Measurements from ENCODE around the gene HMX3. TPM values are rescaled to one million over a fixed set of nuclear protein-coding genes. Genes with fewer than 3 reads are reported as not detected.

Gene HMX3
- polyA plus RNA-seq, 1 donor = 1.5 TPM

- peaks cover 10% of the 10 kb centered on the region for H3K9me3 ChIP-seq (ENCODE audit: control insufficient read depth, low read depth, low read length)
- H3K27me3 ChIP-seq (ENCODE audit: control insufficient read depth, insufficient read depth, low read length) = peaks cover 97% of the 10 kb centered on the region
- no peaks in the 10 kb centered on the region for H3K36me3 ChIP-seq (ENCODE audit: control insufficient read depth, insufficient read depth, low read length)
- no peak overlapping the region for H3K4me3 ChIP-seq (ENCODE audit: low read length)
- no CpG with 5 or more reads among the region's 42 CpGs for WGBS (ENCODE audit: insufficient coverage, low lambda C conversion rate)
- H3K27ac ChIP-seq (ENCODE audit: low read length) = no peak overlapping the region
- no peak for DNase-seq
- peaks cover 3% of the 10 kb centered on the region for H3K4me1 ChIP-seq (ENCODE audit: control insufficient read depth, insufficient read depth, low read length)
These were observed 1.3 kb upstream of the HMX3 start for GRCh38 chr10:123134343-123134914.

- no peak for DNase-seq
- peaks cover 6% of the 10 kb centered on the region for H3K4me1 ChIP-seq (ENCODE audit: control insufficient read depth, insufficient read depth, low read length)
- WGBS (ENCODE audit: insufficient coverage, low lambda C conversion rate) = no CpG with 5 or more reads among the region's 46 CpGs
- peaks cover 97% of the 10 kb centered on the region for H3K27me3 ChIP-seq (ENCODE audit: control insufficient read depth, insufficient read depth, low read length)
- no peak overlapping the region for H3K4me3 ChIP-seq (ENCODE audit: low read length)
- H3K36me3 ChIP-seq (ENCODE audit: control insufficient read depth, insufficient read depth, low read length) = no peaks in the 10 kb centered on the region
- no peak overlapping the region for H3K27ac ChIP-seq (ENCODE audit: low read length)
- peaks cover 10% of the 10 kb centered on the region for H3K9me3 ChIP-seq (ENCODE audit: control insufficient read depth, low read depth, low read length)
These were observed 805 bp upstream of the HMX3 start for GRCh38 chr10:123134915-123135414.

DNA sequence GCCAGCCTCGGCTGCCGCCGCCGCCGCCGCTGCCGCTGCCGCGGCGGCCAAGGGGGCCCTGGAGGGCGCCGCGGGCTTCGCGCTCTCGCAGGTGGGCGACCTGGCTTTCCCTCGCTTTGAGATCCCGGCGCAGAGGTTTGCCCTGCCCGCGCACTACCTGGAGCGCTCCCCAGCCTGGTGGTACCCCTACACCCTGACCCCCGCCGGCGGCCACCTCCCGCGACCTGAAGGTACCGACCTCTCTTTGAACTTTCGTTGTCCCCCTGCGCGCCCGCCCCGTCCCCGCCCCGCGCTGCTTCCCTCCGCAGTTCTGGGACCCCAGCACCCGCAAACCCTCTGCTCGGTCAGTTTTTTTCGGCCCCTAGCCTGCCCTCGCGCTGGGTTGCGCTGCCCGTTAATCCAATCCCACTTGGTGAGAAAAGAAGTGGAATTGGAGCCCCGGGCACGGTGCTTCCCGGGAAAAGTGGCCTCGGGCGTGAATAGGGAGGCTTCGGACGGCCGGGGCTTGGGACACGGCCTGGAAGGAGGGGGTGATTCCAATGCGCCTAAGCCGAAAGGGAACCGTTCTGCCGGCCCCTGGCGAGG lies 543 bp downstream of the HMX3 start:
- WGBS (ENCODE audit: insufficient coverage, low lambda C conversion rate) = no CpG with 5 or more reads among the region's 59 CpGs
- Histone ChIP-seq H3K4me1 (ENCODE audit: control insufficient read depth, insufficient read depth, low read length) (peaks cover 6% of the 10 kb centered on the region), H3K27me3 (ENCODE audit: control insufficient read depth, insufficient read depth, low read length) (peaks cover 99% of the 10 kb centered on the region), H3K4me3 (ENCODE audit: low read length) (no peak overlapping the region), H3K27ac (ENCODE audit: low read length) (no peak overlapping the region), H3K36me3 (ENCODE audit: control insufficient read depth, insufficient read depth, low read length) (no peaks in the 10 kb centered on the region), H3K9me3 (ENCODE audit: control insufficient read depth, low read depth, low read length) (peaks cover 14% of the 10 kb centered on the region)
- no peak for DNase-seq

DNA sequence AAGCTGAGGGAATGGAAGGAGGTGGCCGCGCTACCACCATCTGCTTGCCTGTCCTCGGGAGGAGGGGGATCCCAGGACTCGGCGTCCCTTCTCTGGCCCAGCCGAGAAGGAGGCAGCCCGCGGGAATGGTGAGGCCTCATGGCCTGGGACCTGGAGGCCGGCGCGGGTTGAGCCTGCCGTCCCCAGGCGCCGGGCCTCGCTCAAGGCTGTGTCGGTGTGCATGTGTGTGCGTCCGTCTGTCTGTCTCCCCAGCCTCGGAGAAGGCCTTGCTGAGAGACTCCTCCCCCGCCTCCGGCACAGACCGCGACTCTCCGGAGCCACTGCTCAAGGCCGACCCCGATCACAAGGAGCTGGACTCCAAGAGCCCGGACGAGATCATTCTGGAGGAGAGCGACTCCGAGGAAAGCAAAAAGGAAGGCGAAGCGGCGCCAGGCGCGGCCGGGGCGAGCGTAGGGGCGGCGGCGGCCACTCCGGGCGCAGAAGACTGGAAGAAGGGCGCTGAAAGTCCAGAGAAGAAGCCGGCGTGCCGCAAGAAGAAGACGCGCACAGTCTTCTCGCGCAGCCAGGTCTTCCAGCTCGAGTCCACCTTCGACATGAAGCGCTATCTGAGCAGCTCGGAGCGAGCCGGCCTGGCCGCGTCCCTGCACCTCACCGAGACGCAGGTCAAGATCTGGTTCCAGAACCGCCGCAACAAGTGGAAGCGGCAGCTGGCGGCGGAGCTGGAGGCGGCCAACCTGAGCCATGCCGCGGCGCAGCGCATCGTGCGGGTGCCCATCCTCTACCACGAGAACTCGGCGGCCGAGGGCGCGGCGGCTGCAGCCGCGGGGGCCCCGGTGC lies 1.3 kb downstream of the HMX3 start:
- Histone ChIP-seq H3K36me3 (ENCODE audit: control insufficient read depth, insufficient read depth, low read length) (no peaks in the 10 kb centered on the region), H3K27me3 (ENCODE audit: control insufficient read depth, insufficient read depth, low read length) (peaks cover 99% of the 10 kb centered on the region), H3K27ac (ENCODE audit: low read length) (no peak overlapping the region), H3K4me3 (ENCODE audit: low read length) (no peak overlapping the region), H3K9me3 (ENCODE audit: control insufficient read depth, low read depth, low read length) (peaks cover 14% of the 10 kb centered on the region), H3K4me1 (ENCODE audit: control insufficient read depth, insufficient read depth, low read length) (peaks cover 6% of the 10 kb centered on the region)
- DNase-seq = no peak
- WGBS (ENCODE audit: insufficient coverage, low lambda C conversion rate) = no CpG with 5 or more reads among the region's 83 CpGs

GRCh38 chr10:123139165-123139520 lies 3.4 kb downstream of the HMX3 start:
- Histone ChIP-seq H3K36me3 (ENCODE audit: control insufficient read depth, insufficient read depth, low read length) (no peaks in the 10 kb centered on the region), H3K4me1 (ENCODE audit: control insufficient read depth, insufficient read depth, low read length) (peaks cover 6% of the 10 kb centered on the region), H3K4me3 (ENCODE audit: low read length) (no peak overlapping the region), H3K27ac (ENCODE audit: low read length) (no peak overlapping the region), H3K9me3 (ENCODE audit: control insufficient read depth, low read depth, low read length) (peaks cover 19% of the 10 kb centered on the region), H3K27me3 (ENCODE audit: control insufficient read depth, insufficient read depth, low read length) (peaks cover 99% of the 10 kb centered on the region)
- DNase-seq = no peak
- WGBS (ENCODE audit: insufficient coverage, low lambda C conversion rate) = 0% methylated on average over 2 of the region's 7 CpGs

DNA sequence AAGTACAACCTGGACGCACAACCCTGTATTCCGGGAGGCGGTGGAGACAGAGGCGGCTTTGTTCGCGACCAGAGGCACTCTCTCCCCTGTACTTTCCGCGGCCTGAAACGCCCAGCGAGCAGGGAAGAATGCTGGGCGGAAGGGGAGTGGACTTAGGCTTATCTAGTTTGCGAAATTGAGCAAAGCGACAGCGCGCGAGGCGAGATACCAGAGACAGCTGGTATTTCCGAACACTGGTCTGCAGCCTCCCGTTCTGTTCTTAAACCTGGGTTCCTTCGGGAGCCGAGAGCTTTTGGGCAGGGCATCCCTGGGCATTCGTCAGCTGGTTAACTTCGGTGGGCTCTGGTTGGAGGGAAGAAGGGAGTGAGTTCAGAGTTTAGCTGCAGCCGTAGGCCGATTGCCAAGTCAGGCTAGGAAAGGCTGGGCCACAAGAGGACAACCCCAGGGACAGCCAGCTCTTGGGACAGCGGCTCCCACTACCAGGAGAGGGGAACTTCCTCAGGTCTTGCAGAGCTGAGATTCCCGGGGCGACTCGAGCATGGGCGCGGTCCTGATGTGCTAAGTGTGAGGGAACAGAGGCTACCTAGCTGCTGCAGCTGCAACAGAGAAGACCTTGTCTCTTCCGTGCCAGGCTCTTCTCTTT lies 3.9 kb downstream of the HMX3 start:
- Histone ChIP-seq H3K36me3 (ENCODE audit: control insufficient read depth, insufficient read depth, low read length) (no peaks in the 10 kb centered on the region), H3K4me1 (ENCODE audit: control insufficient read depth, insufficient read depth, low read length) (peaks cover 6% of the 10 kb centered on the region), H3K27ac (ENCODE audit: low read length) (no peak overlapping the region), H3K4me3 (ENCODE audit: low read length) (no peak overlapping the region), H3K9me3 (ENCODE audit: control insufficient read depth, low read depth, low read length) (peaks cover 17% of the 10 kb centered on the region), H3K27me3 (ENCODE audit: control insufficient read depth, insufficient read depth, low read length) (peaks cover 99% of the 10 kb centered on the region)
- DNase-seq = peak; percentile 53 to 73
- WGBS (ENCODE audit: insufficient coverage, low lambda C conversion rate) = no CpG with 5 or more reads among the region's 32 CpGs

- Histone ChIP-seq H3K4me1 (ENCODE audit: control insufficient read depth, insufficient read depth, low read length) (peaks cover 5% of the 10 kb centered on the region), H3K27me3 (ENCODE audit: control insufficient read depth, insufficient read depth, low read length) (peaks cover 99% of the 10 kb centered on the region), H3K4me3 (ENCODE audit: low read length) (no peak overlapping the region), H3K9me3 (ENCODE audit: control insufficient read depth, low read depth, low read length) (peaks cover 14% of the 10 kb centered on the region), H3K36me3 (ENCODE audit: control insufficient read depth, insufficient read depth, low read length) (no peaks in the 10 kb centered on the region), H3K27ac (ENCODE audit: low read length) (no peak overlapping the region)
- WGBS (ENCODE audit: insufficient coverage, low lambda C conversion rate) = no CpG with 5 or more reads among the region's 43 CpGs
- DNase-seq = no peak
These were observed 4.6 kb downstream of the HMX3 start for GRCh38 chr10:123140164-123140982.

DNA sequence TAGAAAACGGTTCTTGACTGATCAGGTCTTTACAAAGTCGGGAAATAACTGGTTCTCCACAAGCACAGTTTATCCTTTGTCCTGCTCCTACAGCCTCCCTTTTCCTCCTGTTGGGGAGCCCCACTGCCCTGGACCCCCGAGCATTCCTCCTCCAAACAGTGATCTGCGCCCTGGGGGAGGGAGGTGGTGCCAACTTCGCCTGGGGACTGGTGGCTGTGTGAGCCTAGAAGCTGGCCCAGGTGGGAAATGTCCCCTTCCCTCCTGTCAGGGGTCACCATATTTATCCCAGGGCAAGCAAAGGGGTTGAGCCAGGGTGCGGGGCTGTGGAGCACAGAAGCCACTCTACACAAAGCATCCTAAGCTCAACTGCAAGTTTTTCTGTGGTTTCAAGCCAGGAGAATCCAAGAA lies 5.2 kb downstream of the HMX3 start:
- H3K27me3 ChIP-seq (ENCODE audit: control insufficient read depth, insufficient read depth, low read length) = peaks cover 99% of the 10 kb centered on the region
- no CpG with 5 or more reads among the region's 6 CpGs for WGBS (ENCODE audit: insufficient coverage, low lambda C conversion rate)
- H3K4me3 ChIP-seq (ENCODE audit: low read length) = no peak overlapping the region
- no peak for DNase-seq
- H3K4me1 ChIP-seq (ENCODE audit: control insufficient read depth, insufficient read depth, low read length) = peaks cover 3% of the 10 kb centered on the region
- no peaks in the 10 kb centered on the region for H3K36me3 ChIP-seq (ENCODE audit: control insufficient read depth, insufficient read depth, low read length)
- peaks cover 12% of the 10 kb centered on the region for H3K9me3 ChIP-seq (ENCODE audit: control insufficient read depth, low read depth, low read length)
- no peak overlapping the region for H3K27ac ChIP-seq (ENCODE audit: low read length)

GRCh38 chr10:123141791-123142700 lies 6.3 kb downstream of the HMX3 start:
- Histone ChIP-seq H3K4me1 (ENCODE audit: control insufficient read depth, insufficient read depth, low read length) (peaks cover 3% of the 10 kb centered on the region), H3K9me3 (ENCODE audit: control insufficient read depth, low read depth, low read length) (peaks cover 12% of the 10 kb centered on the region), H3K27me3 (ENCODE audit: control insufficient read depth, insufficient read depth, low read length) (peaks cover 100% of the 10 kb centered on the region), H3K36me3 (ENCODE audit: control insufficient read depth, insufficient read depth, low read length) (no peaks in the 10 kb centered on the region), H3K4me3 (ENCODE audit: low read length) (no peak overlapping the region), H3K27ac (ENCODE audit: low read length) (no peak overlapping the region)
- DNase-seq = no peak
- WGBS (ENCODE audit: insufficient coverage, low lambda C conversion rate) = no CpG with 5 or more reads among the region's 38 CpGs

Measured in large intestine (tissue), 3 donors.